HL-60 (cell line): ENCODE results near the gene EML3.

Experiments used
- CTCF ChIP-seq: IDR thresholded peaks from one replicate; pipeline ENCODE4 v1.5.1; 2011; ENCODE audit warnings: low read length, control low read depth, inconsistent platforms; ENCODE audit not compliant: insufficient read depth
- GABPA ChIP-seq: IDR thresholded peaks from 2 replicates; pipeline ENCODE4 v1.6.1; 2012; ENCODE audit warnings: low read depth
- POLR2AphosphoS5 ChIP-seq: IDR thresholded peaks from 2 replicates; pipeline ENCODE4 v1.6.1; 2012; ENCODE audit warnings: low read depth

- TF ChIP-seq CTCF, result no peak
- TF ChIP-seq POLR2AphosphoS5, result no peak
- no peak for TF ChIP-seq GABPA
These were observed 58.0 kb downstream of the EML3 start for GRCh38 chr11:62554387-62555167.
